Activated CD8-positive, alpha-beta T cell treated with anti-CD3 and anti-CD28 coated beads for 36 hours (primary cell): Measurements from ENCODE around the gene PSMB1. TPM values are rescaled to one million over a fixed set of nuclear protein-coding genes. Genes with fewer than 3 reads are reported as not detected.

Experiments
- ATAC-seq: fragments of 200-7000 bp; cut with Tn5 transposase; one replicate; pipeline ENCODE4 v1.10.0; 2021; ENCODE audit warnings: mild to moderate bottlenecking, moderate library complexity
- CTCF ChIA-PET: fragments of 350-600 bp; sonication (Branson Sonifier 250); formaldehyde crosslinking; loops from one replicate; lab custom pipeline; 2021; ENCODE audit warnings: antibody characterized with exemption; lab: Charles Lee
- POLR2A ChIA-PET: fragments of 350-600 bp; sonication (Branson Sonifier 250); formaldehyde crosslinking; loops from one replicate; lab custom pipeline; 2021; ENCODE audit warnings: antibody characterized with exemption; lab: Charles Lee
- DNase-seq: peaks from one replicate; pipeline ENCODE4 v3.0.0-alpha.2; 2020
- H3K27ac Mint-ChIP-seq: one replicate; pipeline ENCODE4 v1.8.0; 2021; ENCODE audit warnings: mild to moderate bottlenecking, mixed read lengths
- H3K27me3 Mint-ChIP-seq: one replicate; pipeline ENCODE4 v1.8.0; 2021; ENCODE audit warnings: mixed read lengths
- H3K36me3 Mint-ChIP-seq: one replicate; pipeline ENCODE4 v1.8.0; 2021; ENCODE audit warnings: low read depth, mixed read lengths
- H3K4me1 Mint-ChIP-seq: one replicate; pipeline ENCODE4 v1.8.0; 2021; ENCODE audit warnings: low read depth, mixed read lengths
- H3K4me3 Mint-ChIP-seq: one replicate; pipeline ENCODE4 v1.8.0; 2021; ENCODE audit warnings: mild to moderate bottlenecking, moderate library complexity, mixed read lengths
- H3K9me3 Mint-ChIP-seq: one replicate; pipeline ENCODE4 v1.8.0; 2021; ENCODE audit warnings: mixed read lengths
- CTCF ChIP-seq: fragments of 200-600 bp; IDR thresholded peaks from one replicate; pipeline ENCODE4 v1.8.0; 2022; ENCODE audit warnings: antibody characterized with exemption, mild to moderate bottlenecking
- intact Hi-C: fragments of 100-400 bp; cut with micrococcal nuclease; formaldehyde crosslinking; loops from one replicate; pipeline ENCODE4 v1.10.0; 2022
- total RNA-seq, 2 experiments: library from RNA; stranded (reverse); gene quantifications; one replicate each; pipeline ENCODE4 v1.2.3, GENCODE V29; 2021

The PSMB1 gene
- total RNA-seq, 2 experiments from 2014 or later = 236 to 247 TPM

- no peaks in the 10 kb centered on the region for H3K9me3 Mint-ChIP-seq
- intact Hi-C loops = loop anchor here (10.0 kb wide), 2 partner anchors 689 to 1629 kb away; no protein-coding TSS in a partner anchor
- DNase-seq (peak; percentile 25), ATAC-seq (no peak)
- H3K4me1 Mint-ChIP-seq = peaks cover 2% of the 10 kb centered on the region
- CTCF ChIA-PET = interaction anchor here (1.2 to 2.1 kb wide), 3 partner anchors 12 to 733 kb away, joined by 3 to 7 read pairs (median 3); no protein-coding TSS in a partner anchor
- POLR2A ChIA-PET = no interaction called here
- peaks cover 6% of the 10 kb centered on the region for H3K27me3 Mint-ChIP-seq
- H3K4me3 Mint-ChIP-seq = no peak overlapping the region
- no peaks in the 10 kb centered on the region for H3K36me3 Mint-ChIP-seq
- TF ChIP-seq CTCF = no peak
- no peak overlapping the region for H3K27ac Mint-ChIP-seq
Measured at GRCh38 chr6:170523256-170524171, 29.6 kb downstream of the PSMB1 start.

GRCh38 chr6:170522565-170523183 lies 30.4 kb downstream of the PSMB1 start:
- peaks cover 8% of the 10 kb centered on the region for H3K27me3 Mint-ChIP-seq
- no peaks in the 10 kb centered on the region for H3K36me3 Mint-ChIP-seq
- no peak overlapping the region for H3K4me3 Mint-ChIP-seq
- no peak for TF ChIP-seq CTCF
- no peak overlapping the region for H3K27ac Mint-ChIP-seq
- CTCF ChIA-PET = interaction anchor here (1.4 to 2.1 kb wide), 2 partner anchors 11 to 732 kb away, joined by 3 to 7 read pairs; no protein-coding TSS in a partner anchor
- POLR2A ChIA-PET = interaction anchor here (1.1 kb wide), 1 partner anchor 20 kb away, joined by 3 read pairs; no protein-coding TSS in a partner anchor
- peak; percentile 70 for ATAC-seq
- peak; percentile 23 for DNase-seq
- intact Hi-C loops = loop anchor here (10.0 kb wide), 2 partner anchors 688 to 1628 kb away; no protein-coding TSS in a partner anchor
- H3K9me3 Mint-ChIP-seq = no peaks in the 10 kb centered on the region
- H3K4me1 Mint-ChIP-seq = no peaks in the 10 kb centered on the region

- no peak overlapping the region for H3K4me3 Mint-ChIP-seq
Measured at GRCh38 chr6:170516783-170517616, 36.1 kb downstream of the PSMB1 start.

GRCh38 chr6:170514908-170515307 lies 38.2 kb downstream of the PSMB1 start:
- ATAC-seq = no peak
- ChIA-PET CTCF (no interaction called here), POLR2A (no interaction called here)
- H3K36me3 Mint-ChIP-seq = no peaks in the 10 kb centered on the region
- no peak overlapping the region for H3K27ac Mint-ChIP-seq
- H3K9me3 Mint-ChIP-seq = no peaks in the 10 kb centered on the region
- DNase-seq = no peak
- peaks cover 13% of the 10 kb centered on the region for H3K27me3 Mint-ChIP-seq
- no peak for TF ChIP-seq CTCF
- H3K4me3 Mint-ChIP-seq = no peak overlapping the region
- intact Hi-C loops = loop anchor here (10.0 kb wide), 1 partner anchor 720 kb away; no protein-coding TSS in a partner anchor
- no peaks in the 10 kb centered on the region for H3K4me1 Mint-ChIP-seq

More at GRCh38 chr6:170516783-170517616, 36.1 kb downstream of the PSMB1 start:
- Mint-ChIP-seq H3K36me3 (no peaks in the 10 kb centered on the region), H3K4me1 (no peaks in the 10 kb centered on the region), H3K9me3 (no peaks in the 10 kb centered on the region), H3K27me3 (peaks cover 10% of the 10 kb centered on the region), H3K27ac (no peak overlapping the region)
- ChIA-PET POLR2A (interaction anchor here (0.6 kb wide), 1 partner anchor 683 kb away, joined by 3 read pairs; no protein-coding TSS in a partner anchor), CTCF (interaction anchor here (0.6 to 3.6 kb wide), 26 partner anchors 9 to 768 kb away, joined by 3 to 43 read pairs (median 4); partner anchors contain the start of genes PSMB1 and TBP)
- peak; percentile 99 for ATAC-seq
- peak; percentile 62 for DNase-seq
- TF ChIP-seq CTCF = peak; percentile 84
- intact Hi-C loops = loop anchor here (10.0 kb wide), 1 partner anchor 722 kb away; no protein-coding TSS in a partner anchor
